Keratinocyte (primary cell): ENCODE measurements around the gene GALNT13.

ENCODE experiments used
- EZH2 ChIP-seq: IDR thresholded peaks from one replicate; pipeline ENCODE4 v1.6.1; 2012; ENCODE audit warnings: inconsistent platforms, mild to moderate bottlenecking, low read length, moderate library complexity
- TF ChIP-seq, protein P1 (sequence below), 3 experiments: IDR thresholded peaks in 1 of 3; conservative IDR thresholded peaks in 1 of 3; optimal IDR thresholded peaks in 1 of 3; 2 replicates in 2 of 3; 3 replicates in 1 of 3; pipeline versions ENCODE3 to v1.5.1; 2011; ENCODE audit warnings: low read length in 3 of 3, mild to moderate bottlenecking in 3 of 3, moderate library complexity in 2 of 3, control low read depth in 1 of 3, inconsistent platforms in 1 of 3; ENCODE audit not compliant: insufficient read depth in 2 of 3; ENCODE audit errors: extremely low read depth in 1 of 3

GRCh38 chr2:153866595-153866994 is 5.1 kb upstream of the GALNT13 start:
- TF ChIP-seq, protein P1, sequence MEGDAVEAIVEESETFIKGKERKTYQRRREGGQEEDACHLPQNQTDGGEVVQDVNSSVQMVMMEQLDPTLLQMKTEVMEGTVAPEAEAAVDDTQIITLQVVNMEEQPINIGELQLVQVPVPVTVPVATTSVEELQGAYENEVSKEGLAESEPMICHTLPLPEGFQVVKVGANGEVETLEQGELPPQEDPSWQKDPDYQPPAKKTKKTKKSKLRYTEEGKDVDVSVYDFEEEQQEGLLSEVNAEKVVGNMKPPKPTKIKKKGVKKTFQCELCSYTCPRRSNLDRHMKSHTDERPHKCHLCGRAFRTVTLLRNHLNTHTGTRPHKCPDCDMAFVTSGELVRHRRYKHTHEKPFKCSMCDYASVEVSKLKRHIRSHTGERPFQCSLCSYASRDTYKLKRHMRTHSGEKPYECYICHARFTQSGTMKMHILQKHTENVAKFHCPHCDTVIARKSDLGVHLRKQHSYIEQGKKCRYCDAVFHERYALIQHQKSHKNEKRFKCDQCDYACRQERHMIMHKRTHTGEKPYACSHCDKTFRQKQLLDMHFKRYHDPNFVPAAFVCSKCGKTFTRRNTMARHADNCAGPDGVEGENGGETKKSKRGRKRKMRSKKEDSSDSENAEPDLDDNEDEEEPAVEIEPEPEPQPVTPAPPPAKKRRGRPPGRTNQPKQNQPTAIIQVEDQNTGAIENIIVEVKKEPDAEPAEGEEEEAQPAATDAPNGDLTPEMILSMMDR (optimal IDR thresholded peaks at IDR 0.05 in 1 of 3, IDR thresholded peaks at IDR 0.05 in 1 of 3, conservative IDR thresholded peaks at IDR 0.05 in 1 of 3; ENCODE audit: extremely low read depth in 1 of 3, insufficient read depth in 2 of 3, low read length in 3 of 3), result no peak
- no peak for TF ChIP-seq EZH2
